ENCODE measurements around the gene ZBTB7C.
A peak's percentile ranks its signal among the peaks of the same experiment; 100 is the strongest.

Gene ZBTB7C

GRCh38 chr18:48009116-48009745 lies 400.0 kb downstream of the ZBTB7C start:
- no peak for DNase-seq
- Mint-ChIP-seq H3K27ac (no peak overlapping the region), H3K4me1 (peaks cover 14 to 40% of the 10 kb centered on the region in 2 donors), H3K27me3 (peaks cover 35 to 56% of the 10 kb centered on the region in 2 donors), H3K36me3 (no peaks in the 10 kb centered on the region), H3K4me3 (peak overlapping the region; percentile 67 to 83), H3K9me3 (peaks cover 4% of the 10 kb centered on the region in 2 donors)
- no peak for ATAC-seq (replicated peaks)

DNA sequence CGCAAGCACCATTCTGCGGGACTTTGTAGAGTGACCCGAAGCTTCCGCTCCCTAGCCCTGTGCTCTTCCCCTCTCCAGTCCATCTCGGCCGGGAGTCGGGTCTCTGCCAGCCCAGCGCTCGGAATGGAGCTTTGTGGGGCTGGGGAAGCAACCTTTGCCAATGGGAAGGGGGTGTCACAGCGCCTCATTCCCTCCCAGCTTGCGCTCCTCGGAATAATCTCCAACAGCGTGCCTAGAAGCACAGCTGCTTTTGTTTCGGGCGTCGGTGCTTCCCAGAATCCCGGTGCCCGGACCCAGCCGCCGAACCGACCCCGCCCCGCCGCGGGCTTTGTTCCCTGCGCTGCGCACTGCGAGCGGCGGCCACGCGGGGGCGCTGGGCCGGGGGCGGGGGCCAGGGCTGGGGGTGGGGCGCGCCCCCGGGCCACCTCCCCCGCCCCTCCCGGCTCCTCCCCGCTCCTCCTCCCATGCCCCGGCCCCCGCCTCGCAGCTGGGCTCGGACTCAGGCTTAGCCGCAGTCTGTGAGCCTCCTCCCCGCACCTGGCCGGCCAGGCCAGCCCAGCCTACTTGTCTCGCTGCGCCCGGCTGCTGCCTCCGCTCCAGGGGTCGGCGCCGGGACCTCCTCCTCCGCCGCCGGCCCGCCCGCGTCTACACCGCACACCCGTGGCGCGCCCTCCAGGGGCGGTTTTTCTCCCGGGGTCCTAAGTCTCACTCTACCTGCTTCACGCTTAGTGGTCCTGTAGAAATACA lies 401.1 kb downstream of the ZBTB7C start:
- ATAC-seq (replicated peaks) (peak; percentile 76 to 80), DNase-seq (no peak)
- H3K4me1 Mint-ChIP-seq: peaks cover 14 to 35% of the 10 kb centered on the region in 2 donors
- no peak overlapping the region for H3K27ac Mint-ChIP-seq
- no peaks in the 10 kb centered on the region for H3K36me3 Mint-ChIP-seq
- H3K9me3 Mint-ChIP-seq: peaks cover 0 to 4% of the 10 kb centered on the region in 2 donors
- H3K4me3 Mint-ChIP-seq: peak overlapping the region; percentile 67 to 83
- H3K27me3 Mint-ChIP-seq: peaks cover 35 to 55% of the 10 kb centered on the region in 2 donors

GRCh38 chr18:48007381-48007780 lies 401.8 kb downstream of the ZBTB7C start:
- peaks cover 35 to 55% of the 10 kb centered on the region in 2 donors for H3K27me3 Mint-ChIP-seq
- ATAC-seq (replicated peaks) (no peak), DNase-seq (no peak)
- no peak overlapping the region for H3K27ac Mint-ChIP-seq
- H3K36me3 Mint-ChIP-seq: no peaks in the 10 kb centered on the region
- peaks cover 0 to 4% of the 10 kb centered on the region in 2 donors for H3K9me3 Mint-ChIP-seq
- H3K4me3 Mint-ChIP-seq: no peak overlapping the region
- H3K4me1 Mint-ChIP-seq: peaks cover 14 to 34% of the 10 kb centered on the region in 2 donors

DNA sequence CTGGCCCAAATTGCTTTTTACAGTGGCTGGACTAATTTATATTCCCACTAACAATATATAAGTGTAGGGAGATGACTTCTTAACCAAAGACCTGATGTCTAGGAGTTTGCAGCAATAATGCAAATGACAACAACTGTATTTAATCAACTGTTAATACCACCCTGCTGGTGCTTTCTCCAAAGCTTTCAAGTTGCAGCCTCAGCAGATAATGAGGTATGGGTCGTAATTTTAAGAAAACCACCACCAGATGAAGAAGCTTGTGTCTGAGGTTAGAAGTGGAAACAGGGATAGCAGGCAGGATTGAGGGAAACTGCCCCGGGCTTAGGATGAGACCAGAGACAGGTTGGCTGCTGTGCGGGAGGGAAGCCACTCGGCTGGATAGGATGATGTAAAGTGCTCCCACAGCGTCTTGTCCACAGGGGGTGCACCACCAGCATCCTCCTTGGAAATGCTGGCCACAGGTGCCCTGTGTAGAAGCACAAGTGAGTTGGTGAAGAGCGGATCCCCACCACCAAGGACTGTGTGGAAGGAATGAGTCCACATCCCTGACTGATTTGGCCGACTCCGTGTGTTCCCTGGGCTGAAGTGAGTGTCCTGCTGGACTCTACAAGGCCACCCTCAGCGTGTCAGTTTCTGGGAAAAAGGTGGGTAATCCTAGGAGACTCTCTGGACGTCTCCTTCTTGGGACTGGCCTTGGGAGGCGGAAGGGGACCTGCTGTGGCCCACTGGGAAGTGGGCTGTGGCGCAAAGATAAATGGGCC lies 402.6 kb downstream of the ZBTB7C start:
- ATAC-seq (replicated peaks): no peak
- H3K4me3 Mint-ChIP-seq: peak overlapping the region in 1 of 2 donors; percentile 13

GRCh38 chr18:48004577-48004976 lies 404.6 kb downstream of the ZBTB7C start:
- no peaks in the 10 kb centered on the region for H3K9me3 Mint-ChIP-seq
- peaks cover 6 to 16% of the 10 kb centered on the region in 2 donors for H3K4me1 Mint-ChIP-seq
- no peak for ATAC-seq (replicated peaks)
- H3K36me3 Mint-ChIP-seq: no peaks in the 10 kb centered on the region
- peaks cover 17 to 42% of the 10 kb centered on the region in 2 donors for H3K27me3 Mint-ChIP-seq
- DNase-seq: no peak
- no peak overlapping the region for H3K27ac Mint-ChIP-seq
- no peak overlapping the region for H3K4me3 Mint-ChIP-seq

More for the DNA sequence above, 402.6 kb downstream of the ZBTB7C start:
- H3K9me3 Mint-ChIP-seq: peaks cover 0 to 4% of the 10 kb centered on the region in 2 donors
- peaks cover 27 to 48% of the 10 kb centered on the region in 2 donors for H3K27me3 Mint-ChIP-seq
- DNase-seq: no peak
- H3K27ac Mint-ChIP-seq: peak overlapping the region; percentile 37
- no peaks in the 10 kb centered on the region for H3K36me3 Mint-ChIP-seq
- peaks cover 8 to 26% of the 10 kb centered on the region in 2 donors for H3K4me1 Mint-ChIP-seq

DNA sequence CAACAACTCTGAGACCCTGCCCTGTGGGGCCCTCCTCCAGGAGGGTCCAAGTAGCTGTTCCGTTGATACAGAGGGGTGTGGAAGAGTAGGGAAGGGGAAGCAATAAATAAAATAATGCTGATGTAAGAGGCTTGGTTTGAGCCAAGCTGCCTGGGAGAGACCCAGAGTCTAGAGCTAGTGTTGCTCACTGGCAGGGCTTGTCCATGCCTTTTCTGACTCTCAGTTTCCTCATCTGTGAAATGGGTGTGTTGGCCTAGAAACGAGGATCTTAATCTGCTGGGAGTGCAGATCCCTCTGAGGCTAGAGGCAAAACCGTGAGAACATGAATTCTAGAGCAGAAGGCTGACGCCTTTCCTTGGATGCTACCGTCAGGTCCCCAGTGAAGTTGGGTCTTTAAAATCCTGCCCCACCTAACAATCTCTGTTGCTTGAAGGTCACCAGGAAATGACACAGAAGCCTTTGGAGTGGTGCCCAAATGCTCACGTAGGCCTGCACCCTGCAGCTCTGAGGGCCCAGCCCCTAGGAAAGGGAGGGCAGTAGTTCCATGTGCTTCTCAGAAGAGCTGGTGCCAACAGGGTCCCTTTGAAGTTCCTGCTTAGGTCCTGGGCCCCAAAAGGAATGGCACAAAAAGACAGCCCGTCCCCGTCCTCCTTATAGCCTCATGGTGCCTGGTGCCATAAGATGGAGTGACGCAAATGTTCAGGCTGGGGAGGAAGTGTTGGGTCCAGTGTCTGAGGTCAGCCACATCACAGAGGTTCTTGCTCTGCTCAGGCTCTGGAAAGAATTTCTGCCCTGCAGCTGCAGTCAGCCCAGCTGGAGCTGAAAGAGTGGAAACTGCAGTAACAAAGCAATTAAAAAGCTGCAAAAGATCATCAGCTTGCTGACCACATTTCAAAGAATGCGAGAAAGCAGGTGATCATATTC lies 405.5 kb downstream of the ZBTB7C start:
- Mint-ChIP-seq H3K27me3 (peaks cover 12 to 35% of the 10 kb centered on the region in 2 donors), H3K27ac (no peak overlapping the region), H3K4me3 (no peak overlapping the region), H3K36me3 (no peaks in the 10 kb centered on the region), H3K4me1 (peaks cover 3 to 11% of the 10 kb centered on the region in 2 donors), H3K9me3 (no peaks in the 10 kb centered on the region)
- DNase-seq (no peak), ATAC-seq (replicated peaks) (peak in 1 of 2 donors; percentile 28)

- Mint-ChIP-seq H3K36me3 (no peaks in the 10 kb centered on the region), H3K4me3 (no peak overlapping the region), H3K9me3 (no peaks in the 10 kb centered on the region), H3K27ac (no peak overlapping the region), H3K27me3 (peaks cover 8 to 29% of the 10 kb centered on the region in 2 donors), H3K4me1 (peaks cover 2 to 4% of the 10 kb centered on the region in 2 donors)
- ATAC-seq (replicated peaks) (no peak), DNase-seq (no peak)
Observed at GRCh38 chr18:48002933-48003365, 406.2 kb downstream of the ZBTB7C start.

DNA sequence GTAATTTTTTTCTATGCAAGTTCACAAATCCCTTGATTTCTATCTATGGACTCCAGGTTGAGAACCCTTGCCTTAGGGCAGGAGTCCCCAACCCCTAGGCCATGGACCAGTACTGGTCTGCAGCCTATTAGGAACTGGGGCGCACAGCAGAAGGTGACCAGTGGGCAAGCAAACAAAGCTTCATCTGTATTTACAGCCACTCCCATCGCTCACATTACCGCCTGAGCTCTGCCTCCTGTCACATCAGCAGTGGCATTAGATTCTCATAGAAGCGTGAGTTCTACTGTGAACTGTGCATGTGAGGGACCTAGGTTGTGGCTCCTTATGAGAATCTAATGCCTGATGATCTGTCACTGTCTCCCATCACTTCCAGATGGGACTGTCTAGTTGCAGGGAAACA lies 408.5 kb downstream of the ZBTB7C start:
- Mint-ChIP-seq H3K27ac (no peak overlapping the region), H3K9me3 (peaks cover 0 to 7% of the 10 kb centered on the region in 2 donors), H3K36me3 (no peaks in the 10 kb centered on the region), H3K4me3 (no peak overlapping the region), H3K4me1 (peaks cover 0 to 2% of the 10 kb centered on the region in 2 donors), H3K27me3 (peaks cover 0 to 12% of the 10 kb centered on the region in 2 donors)
- no peak for DNase-seq
- ATAC-seq (replicated peaks): no peak

DNA sequence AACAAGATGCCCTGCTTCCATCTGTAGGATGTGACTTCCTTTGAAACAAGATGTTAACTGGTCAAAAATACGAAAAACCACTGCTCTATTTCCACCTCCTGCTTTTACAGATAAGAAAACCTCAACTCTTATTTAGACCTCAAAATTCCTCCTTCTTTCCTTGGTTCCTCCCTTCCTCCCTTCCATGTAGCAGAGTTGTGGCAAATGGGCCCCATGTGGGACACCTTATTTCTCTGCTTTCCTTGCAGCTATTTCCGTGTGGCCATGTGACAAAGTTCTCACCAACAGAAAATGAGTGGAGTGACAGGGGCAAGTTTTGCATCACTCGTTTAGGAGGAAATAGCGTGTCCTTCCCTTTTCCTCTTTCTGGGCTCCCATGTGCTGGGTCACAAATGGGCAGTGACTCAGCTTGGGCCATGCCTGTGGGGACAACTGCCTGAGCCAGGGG lies 409.4 kb downstream of the ZBTB7C start:
- Mint-ChIP-seq H3K9me3 (peaks cover 0 to 7% of the 10 kb centered on the region in 2 donors), H3K27me3 (peaks cover 0 to 12% of the 10 kb centered on the region in 2 donors), H3K27ac (no peak overlapping the region), H3K4me1 (peaks cover 0 to 2% of the 10 kb centered on the region in 2 donors), H3K36me3 (no peaks in the 10 kb centered on the region), H3K4me3 (no peak overlapping the region)
- ATAC-seq (replicated peaks) (no peak), DNase-seq (no peak)

DNA sequence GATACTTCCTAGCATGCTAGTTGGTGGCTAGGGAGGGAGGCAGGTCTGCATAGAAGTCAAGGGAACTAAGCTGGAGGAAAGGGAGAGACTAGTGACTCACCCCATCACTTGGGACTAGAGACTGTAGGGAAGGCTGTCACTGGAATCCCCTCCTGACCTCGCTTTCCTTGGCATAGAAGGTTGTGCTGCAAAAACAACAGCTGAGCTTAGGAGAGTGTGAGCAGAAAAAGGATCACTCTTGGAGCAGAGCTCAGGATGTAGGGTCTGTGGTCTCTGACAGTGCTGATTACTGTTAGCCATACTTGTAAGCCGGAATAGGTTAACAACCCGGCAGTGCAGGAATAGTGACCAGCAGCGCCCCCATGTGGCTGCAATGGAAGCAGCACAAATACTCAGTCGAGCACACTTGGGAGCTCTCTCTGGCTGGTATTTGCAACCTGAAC lies 411.8 kb downstream of the ZBTB7C start:
- Mint-ChIP-seq H3K4me1 (peaks cover 0 to 2% of the 10 kb centered on the region in 2 donors), H3K4me3 (no peak overlapping the region), H3K9me3 (peaks cover 0 to 7% of the 10 kb centered on the region in 2 donors), H3K27ac (no peak overlapping the region), H3K27me3 (peaks cover 12 to 26% of the 10 kb centered on the region in 2 donors), H3K36me3 (no peaks in the 10 kb centered on the region)
- DNase-seq (no peak), ATAC-seq (replicated peaks) (peak in 1 of 2 donors; percentile 38)

GRCh38 chr18:47996091-47996541 lies 413.1 kb downstream of the ZBTB7C start:
- H3K9me3 Mint-ChIP-seq: peaks cover 0 to 7% of the 10 kb centered on the region in 2 donors
- peaks cover 2 to 5% of the 10 kb centered on the region in 2 donors for H3K4me1 Mint-ChIP-seq
- no peak for DNase-seq
- peaks cover 23 to 38% of the 10 kb centered on the region in 2 donors for H3K27me3 Mint-ChIP-seq
- no peaks in the 10 kb centered on the region for H3K36me3 Mint-ChIP-seq
- H3K27ac Mint-ChIP-seq: no peak overlapping the region
- ATAC-seq (replicated peaks): no peak
- no peak overlapping the region for H3K4me3 Mint-ChIP-seq

- H3K36me3 Mint-ChIP-seq: no peaks in the 10 kb centered on the region
- no peak for DNase-seq
- H3K27me3 Mint-ChIP-seq: peaks cover 25 to 43% of the 10 kb centered on the region in 2 donors
- H3K9me3 Mint-ChIP-seq: peaks cover 0 to 7% of the 10 kb centered on the region in 2 donors
- peaks cover 4 to 8% of the 10 kb centered on the region in 2 donors for H3K4me1 Mint-ChIP-seq
- H3K27ac Mint-ChIP-seq: no peak overlapping the region
- no peak for ATAC-seq (replicated peaks)
- H3K4me3 Mint-ChIP-seq: no peak overlapping the region
Observed at GRCh38 chr18:47995654-47996053, 413.5 kb downstream of the ZBTB7C start.

DNA sequence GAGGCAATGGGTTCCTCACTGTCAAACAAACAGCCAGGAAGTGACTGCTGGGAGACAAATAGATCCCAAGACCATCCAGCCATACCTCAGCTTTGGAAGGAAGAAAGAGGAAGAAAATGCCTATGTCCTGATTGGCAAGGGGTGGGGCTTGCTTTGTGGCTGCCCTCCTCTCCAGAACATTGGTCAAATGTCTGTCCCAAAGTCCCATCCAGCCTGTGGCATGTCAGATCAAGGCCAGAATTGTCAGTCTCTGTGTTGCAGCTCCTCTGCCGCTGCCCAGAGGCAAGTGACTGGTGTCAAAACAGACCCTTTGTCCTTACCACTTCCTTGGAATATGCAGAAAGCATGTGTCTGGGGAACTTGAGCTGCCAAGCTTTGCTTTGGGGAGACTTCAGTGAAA lies 415.8 kb downstream of the ZBTB7C start:
- ATAC-seq (replicated peaks) (no peak), DNase-seq (no peak)
- H3K9me3 Mint-ChIP-seq: peaks cover 0 to 7% of the 10 kb centered on the region in 2 donors
- H3K27ac Mint-ChIP-seq: no peak overlapping the region
- peaks cover 3 to 8% of the 10 kb centered on the region in 2 donors for H3K4me1 Mint-ChIP-seq
- no peaks in the 10 kb centered on the region for H3K36me3 Mint-ChIP-seq
- H3K4me3 Mint-ChIP-seq: no peak overlapping the region
- peaks cover 31 to 53% of the 10 kb centered on the region in 2 donors for H3K27me3 Mint-ChIP-seq

Data from stimulated activated naive B cell treated with anti-CD40 and anti-IgM and Interleukin-4, amounts not matched to agents 10 μg/mL and 1 μg/mL and 100 μg/mL, for 72 hours (primary cell).